HEK293 (cell line): ENCODE results near the gene TAGLN.

Experiments
- CTCF ChIA-PET: fragments of 350-600 bp; formaldehyde crosslinking; extraction: SDS; loops from one replicate; lab custom pipeline; 2021; ENCODE audit warnings: antibody characterized with exemption; lab: Yijun Ruan, JAX
- POLR2A ChIA-PET: fragments of 300-600 bp; formaldehyde crosslinking; extraction: SDS; loops from one replicate; lab custom pipeline; 2020; ENCODE audit warnings: antibody characterized with exemption, inconsistent platforms; lab: Yijun Ruan, JAX
- H3K27ac ChIP-seq: fragments of 200-500 bp; sonication (Bioruptor generic); 2 replicates; pipeline ENCODE4 v1.5.1; 2014; ENCODE audit warnings: low read depth, low read length, control low read depth, inconsistent platforms; ENCODE audit errors: extremely low read depth
- H3K36me3 ChIP-seq, 2 experiments: fragments of 200-500 bp in 1 of 2; sonication (Bioruptor generic) in 1 of 2; 1 replicate in 1 of 2; 2 replicates in 1 of 2; pipeline ENCODE4 v1.5.1; 2014 to 2017; ENCODE audit warnings: inconsistent platforms in 2 of 2, low read length in 2 of 2; ENCODE audit not compliant: control insufficient read depth in 2 of 2, insufficient read depth in 1 of 2
- H3K4me1 ChIP-seq: fragments of 200-500 bp; sonication (Bioruptor generic); 2 replicates; pipeline ENCODE4 v1.5.1; 2014; ENCODE audit warnings: mild to moderate bottlenecking, low read length, inconsistent platforms; ENCODE audit not compliant: control insufficient read depth, insufficient read depth
- H3K4me3 ChIP-seq: 2 replicates; pipeline ENCODE4 v1.5.1; 2011; ENCODE audit warnings: low read depth, mild to moderate bottlenecking, control low read depth, low read length, moderate library complexity
- H3K9me3 ChIP-seq: fragments of 200-500 bp; sonication (Bioruptor generic); 2 replicates; pipeline ENCODE4 v1.5.1; 2014; ENCODE audit warnings: low read depth, low read length, inconsistent platforms; ENCODE audit not compliant: control insufficient read depth, insufficient read depth
- GLI2 ChIP-seq: fragments of 450-650 bp; formaldehyde crosslinking; IDR thresholded peaks from 2 replicates; pipeline ENCODE4; 2017; ENCODE audit warnings: missing biosample characterization, missing genetic modification characterization, low read depth, borderline replicate concordance
- SETDB1 ChIP-seq: IDR thresholded peaks from one replicate; pipeline ENCODE4 v1.6.1; 2017; ENCODE audit warnings: mild to moderate bottlenecking, low read length, moderate library complexity, mixed read lengths; ENCODE audit not compliant: insufficient read length
- ZNF335 ChIP-seq: fragments of 450-650 bp; formaldehyde crosslinking; conservative IDR thresholded peaks from 2 replicates; pipeline ENCODE4 v1.5.1; 2016; ENCODE audit warnings: missing biosample characterization, missing genetic modification characterization
- ZNF37A ChIP-seq: fragments of 450-650 bp; IDR thresholded peaks from 2 replicates; pipeline ENCODE4 v1.5.1; 2018; ENCODE audit warnings: missing biosample characterization, missing genetic modification characterization
- ZNF600 ChIP-seq: fragments of 450-650 bp; formaldehyde crosslinking; IDR thresholded peaks from 2 replicates; pipeline ENCODE4 v1.5.1; 2016; ENCODE audit warnings: missing biosample characterization, missing genetic modification characterization

TAGLN gene

GRCh38 chr11:117256573-117256972 lies 57.4 kb downstream of the TAGLN start:
- TF ChIP-seq ZNF600 (tag by site-specific recombination) (no peak), ZNF37A (tag by site-specific recombination) (no peak), SETDB1 (no peak), ZNF335 (tag by site-specific recombination) (no peak), GLI2 (no peak)
- POLR2A ChIA-PET, result no interaction called here
- CTCF ChIA-PET, result interaction anchor here (0.9 kb wide), 1 partner anchor 60 kb away, joined by 3 read pairs; no protein-coding TSS in a partner anchor
- Histone ChIP-seq H3K4me3 (no peak overlapping the region), H3K4me1 (no peaks in the 10 kb centered on the region), H3K27ac (no peak overlapping the region), H3K36me3 (peaks cover 10 to 39% of the 10 kb centered on the region in 2 experiments; a peak in 2 of 3 replicates), H3K9me3 (no peaks in the 10 kb centered on the region)
